Renal cortical epithelial cell (primary cell): ENCODE results near the gene ODF2. TPM values are rescaled to one million over a fixed set of nuclear protein-coding genes. Genes with fewer than 3 reads are reported as not detected.

Experiments used
- DNase-seq: peaks from one replicate; pipeline ENCODE4 v3.0.0-alpha.2; 2011; ENCODE audit warnings: low read depth
- total RNA-seq: library from RNA; depleted of rRNA; stranded (reverse); fragments of >200 nt; gene quantifications from 2 replicates; pipeline ENCODE4 v1.2.3, GENCODE V29; 2014

The ODF2 gene
- total RNA-seq, 1 donor from 2014 or later, result 37.2 TPM

GRCh38 chr9:128528445-128529160 lies 72.8 kb downstream of the ODF2 start:
- no peak for DNase-seq

GRCh38 chr9:128529191-128529590 lies 73.4 kb downstream of the ODF2 start:
- DNase-seq, result no peak

- DNase-seq, result no peak
Observed at GRCh38 chr9:128532581-128532980, 76.8 kb downstream of the ODF2 start.

- no peak for DNase-seq
Observed at GRCh38 chr9:128540634-128541360, 85.0 kb downstream of the ODF2 start.

- DNase-seq, result no peak
Observed at GRCh38 chr9:128546504-128546903, 90.7 kb downstream of the ODF2 start.

GRCh38 chr9:128548876-128549275 lies 93.1 kb downstream of the ODF2 start:
- DNase-seq, result no peak

- no peak for DNase-seq
Observed at GRCh38 chr9:128550226-128550625, 94.4 kb downstream of the ODF2 start.

Other genes starting within 250 kb of the ODF2 start
- gene GOLGA2, start 180.0 kb upstream of the ODF2 start, total RNA-seq, result 47.9 and 89.6 TPM in 2 replicates
- gene SWI5, start 179.7 kb upstream of the ODF2 start, total RNA-seq, result 15.5 and 22.6 TPM in 2 replicates
- gene TRUB2, start 133.6 kb upstream of the ODF2 start, total RNA-seq, result 15.2 and 17.4 TPM in 2 replicates
- gene COQ4, start 133.2 kb upstream of the ODF2 start, total RNA-seq, result 35.5 and 38.2 TPM in 2 replicates
- 27.6 and 47.5 TPM in 2 replicates for gene SLC27A4, start 115.5 kb upstream of the ODF2 start, total RNA-seq
- gene URM1, start 84.6 kb upstream of the ODF2 start, total RNA-seq, result 21.9 and 43.7 TPM in 2 replicates
- gene CERCAM, start 35.1 kb upstream of the ODF2 start, total RNA-seq, result 43.4 and 50.4 TPM in 2 replicates
- 19.1 and 29.2 TPM in 2 replicates for gene GLE1, start 48.7 kb downstream of the ODF2 start, total RNA-seq
- 206 and 420 TPM in 2 replicates for gene SPTAN1, start 96.6 kb downstream of the ODF2 start, total RNA-seq
- gene DYNC2I2, start 200.8 kb downstream of the ODF2 start, total RNA-seq, result 46.4 and 59.7 TPM in 2 replicates
- gene SET, start 233.2 kb downstream of the ODF2 start, total RNA-seq, result 395 and 577 TPM in 2 replicates
- gene PKN3, start 246.5 kb downstream of the ODF2 start, total RNA-seq, result 2.8 and 5.2 TPM in 2 replicates